ENCODE results near the gene MOB3B.
"Not testable (repeated sequence)": the region's sequence is repeated elsewhere in the genome, so short reads cannot be mapped to it uniquely, and the experiment has no call there.

Gene MOB3B

GRCh38 chr9:27476870-27477515, 52.6 kb downstream of the MOB3B start:
- ATAC-seq (replicated peaks; ENCODE audit: extremely low read depth, poor library complexity, severe bottlenecking) (no peak), DNase-seq (ENCODE audit: low spot score in 2 of 2) (no peak)
- Mint-ChIP-seq H3K9me3 (peaks cover 6% of the 10 kb centered on the region), H3K4me1 (no peaks in the 10 kb centered on the region), H3K27me3 (no peaks in the 10 kb centered on the region), H3K4me3 (no peak overlapping the region), H3K36me3 (ENCODE audit: insufficient read depth) (no peaks in the 10 kb centered on the region), H3K27ac (ENCODE audit: low read depth) (no peak overlapping the region)

DNA sequence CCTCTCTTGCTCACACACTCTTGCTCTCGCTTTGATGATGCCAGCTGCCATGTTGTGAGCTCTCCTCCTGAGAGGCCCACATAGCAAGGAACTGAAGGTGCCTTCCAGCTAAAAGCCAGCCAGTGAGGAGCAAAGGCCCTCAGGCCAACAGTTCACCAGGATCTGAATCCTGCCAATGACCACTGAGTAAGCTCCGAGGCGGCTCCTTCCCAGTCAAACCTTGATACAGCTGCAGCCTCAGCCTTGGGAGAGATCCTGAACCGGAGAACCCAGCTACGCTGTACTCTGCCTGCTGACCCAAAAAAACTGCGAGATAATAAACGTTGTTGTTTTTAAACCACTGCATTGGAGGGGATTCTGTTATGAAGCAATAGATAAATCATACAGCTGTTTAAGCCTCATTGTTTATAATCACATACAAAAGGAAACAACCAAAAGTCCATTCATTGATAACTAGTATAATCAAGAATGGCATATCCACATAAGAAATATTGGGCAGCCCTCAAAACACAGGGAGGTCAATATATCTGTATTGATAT, 54.5 kb downstream of the MOB3B start:
- Mint-ChIP-seq H3K27me3 (no peaks in the 10 kb centered on the region), H3K9me3 (peaks cover 6% of the 10 kb centered on the region), H3K36me3 (ENCODE audit: insufficient read depth) (no peaks in the 10 kb centered on the region), H3K4me1 (no peaks in the 10 kb centered on the region), H3K4me3 (no peak overlapping the region), H3K27ac (ENCODE audit: low read depth) (no peak overlapping the region)
- ATAC-seq (replicated peaks; ENCODE audit: extremely low read depth, poor library complexity, severe bottlenecking) = no peak
- DNase-seq (ENCODE audit: low spot score in 2 of 2) = no peak

GRCh38 chr9:27474305-27474704, 55.3 kb downstream of the MOB3B start:
- H3K9me3 Mint-ChIP-seq = peaks cover 6% of the 10 kb centered on the region
- H3K4me1 Mint-ChIP-seq = no peaks in the 10 kb centered on the region
- ATAC-seq (replicated peaks; ENCODE audit: extremely low read depth, poor library complexity, severe bottlenecking) = no peak
- no peaks in the 10 kb centered on the region for H3K27me3 Mint-ChIP-seq
- H3K4me3 Mint-ChIP-seq = no peak overlapping the region
- no peak overlapping the region for H3K27ac Mint-ChIP-seq (ENCODE audit: low read depth)
- H3K36me3 Mint-ChIP-seq (ENCODE audit: insufficient read depth) = no peaks in the 10 kb centered on the region
- no peak for DNase-seq (ENCODE audit: low spot score in 2 of 2)

DNA sequence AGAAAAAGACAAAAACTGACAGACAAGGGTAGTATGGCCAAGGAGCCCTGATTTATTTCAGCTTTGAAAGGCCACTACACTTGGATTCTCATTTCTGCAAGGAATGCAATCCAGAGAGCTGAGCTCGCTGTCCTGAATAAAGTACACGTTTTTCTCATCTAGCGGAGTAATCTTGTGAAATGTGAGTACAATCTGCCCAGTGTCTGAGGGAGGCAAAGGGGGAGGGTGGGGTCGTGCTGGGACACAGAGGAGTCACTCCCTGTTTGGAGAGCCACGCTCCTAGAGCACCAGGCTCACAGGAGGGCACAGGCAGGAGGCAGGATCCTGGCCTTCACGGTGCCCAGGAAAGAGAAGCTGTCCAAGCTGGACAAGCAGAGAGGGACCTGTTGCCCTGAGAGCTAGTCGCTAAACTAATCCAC, 56.5 kb downstream of the MOB3B start:
- H3K9me3 Mint-ChIP-seq = peaks cover under 1% of the 10 kb centered on the region
- no peaks in the 10 kb centered on the region for H3K27me3 Mint-ChIP-seq
- H3K27ac Mint-ChIP-seq (ENCODE audit: low read depth) = no peak overlapping the region
- no peaks in the 10 kb centered on the region for H3K36me3 Mint-ChIP-seq (ENCODE audit: insufficient read depth)
- no peak for DNase-seq (ENCODE audit: low spot score in 2 of 2)
- H3K4me1 Mint-ChIP-seq = no peaks in the 10 kb centered on the region
- no peak overlapping the region for H3K4me3 Mint-ChIP-seq
- no peak for ATAC-seq (replicated peaks; ENCODE audit: extremely low read depth, poor library complexity, severe bottlenecking)

DNA sequence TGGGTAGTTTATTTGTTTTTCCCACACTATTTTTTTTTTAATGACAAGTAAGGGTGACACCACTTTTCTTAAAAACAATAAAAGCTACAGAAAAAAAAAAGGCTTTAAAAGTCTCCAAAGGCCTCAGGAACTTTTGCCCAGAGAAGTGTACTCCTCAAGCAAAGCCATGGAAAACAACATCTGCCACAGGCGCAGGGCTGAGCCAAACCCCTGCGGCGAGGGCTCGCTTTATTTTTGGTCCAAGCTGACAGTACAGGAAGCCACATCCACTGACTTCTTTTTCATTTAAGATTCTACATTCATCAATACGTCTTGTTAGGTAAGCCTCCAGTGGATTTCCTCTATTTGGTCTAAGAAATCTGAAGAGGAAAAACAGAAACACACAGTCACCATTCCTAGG, 57.4 kb downstream of the MOB3B start:
- H3K27me3 Mint-ChIP-seq = no peaks in the 10 kb centered on the region
- no peak overlapping the region for H3K27ac Mint-ChIP-seq (ENCODE audit: low read depth)
- no peaks in the 10 kb centered on the region for H3K4me1 Mint-ChIP-seq
- no peaks in the 10 kb centered on the region for H3K9me3 Mint-ChIP-seq
- ATAC-seq (replicated peaks; ENCODE audit: extremely low read depth, poor library complexity, severe bottlenecking) (no peak), DNase-seq (ENCODE audit: low spot score in 2 of 2) (no peak)
- H3K36me3 Mint-ChIP-seq (ENCODE audit: insufficient read depth) = no peaks in the 10 kb centered on the region
- H3K4me3 Mint-ChIP-seq = no peak overlapping the region

- no peaks in the 10 kb centered on the region for H3K9me3 Mint-ChIP-seq
- H3K27me3 Mint-ChIP-seq = no peaks in the 10 kb centered on the region
- no peaks in the 10 kb centered on the region for H3K36me3 Mint-ChIP-seq (ENCODE audit: insufficient read depth)
- DNase-seq (ENCODE audit: low spot score in 2 of 2) = no peak
- no peak overlapping the region for H3K4me3 Mint-ChIP-seq
- no peak overlapping the region for H3K27ac Mint-ChIP-seq (ENCODE audit: low read depth)
- no peak for ATAC-seq (replicated peaks; ENCODE audit: extremely low read depth, poor library complexity, severe bottlenecking)
- no peaks in the 10 kb centered on the region for H3K4me1 Mint-ChIP-seq
These were observed 57.8 kb downstream of the MOB3B start for GRCh38 chr9:27471789-27472188.

DNA sequence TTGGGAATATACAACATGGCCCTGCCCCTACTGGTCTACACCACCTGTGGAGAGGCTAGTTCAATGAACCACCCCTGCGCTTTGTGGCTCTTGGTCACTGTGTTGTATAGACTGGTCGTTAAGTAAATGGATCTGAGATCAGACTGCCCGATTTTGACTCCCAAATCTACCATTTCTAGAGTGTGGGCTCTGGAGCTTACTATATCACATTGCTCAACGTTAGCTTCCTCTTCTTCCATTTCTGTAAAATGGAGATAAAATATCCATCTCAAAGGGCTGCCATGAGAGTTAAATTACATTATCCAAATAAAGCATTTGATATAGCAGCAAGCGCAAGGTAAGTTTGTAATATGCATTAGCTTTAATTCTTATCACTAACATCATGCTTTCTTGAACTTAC, 58.2 kb downstream of the MOB3B start:
- no peak for ATAC-seq (replicated peaks; ENCODE audit: extremely low read depth, poor library complexity, severe bottlenecking)
- H3K36me3 Mint-ChIP-seq (ENCODE audit: insufficient read depth) = no peaks in the 10 kb centered on the region
- H3K27ac Mint-ChIP-seq (ENCODE audit: low read depth) = no peak overlapping the region
- H3K4me3 Mint-ChIP-seq = no peak overlapping the region
- DNase-seq (ENCODE audit: low spot score in 2 of 2) = no peak
- no peaks in the 10 kb centered on the region for H3K4me1 Mint-ChIP-seq
- H3K27me3 Mint-ChIP-seq = no peaks in the 10 kb centered on the region
- H3K9me3 Mint-ChIP-seq = no peaks in the 10 kb centered on the region

DNA sequence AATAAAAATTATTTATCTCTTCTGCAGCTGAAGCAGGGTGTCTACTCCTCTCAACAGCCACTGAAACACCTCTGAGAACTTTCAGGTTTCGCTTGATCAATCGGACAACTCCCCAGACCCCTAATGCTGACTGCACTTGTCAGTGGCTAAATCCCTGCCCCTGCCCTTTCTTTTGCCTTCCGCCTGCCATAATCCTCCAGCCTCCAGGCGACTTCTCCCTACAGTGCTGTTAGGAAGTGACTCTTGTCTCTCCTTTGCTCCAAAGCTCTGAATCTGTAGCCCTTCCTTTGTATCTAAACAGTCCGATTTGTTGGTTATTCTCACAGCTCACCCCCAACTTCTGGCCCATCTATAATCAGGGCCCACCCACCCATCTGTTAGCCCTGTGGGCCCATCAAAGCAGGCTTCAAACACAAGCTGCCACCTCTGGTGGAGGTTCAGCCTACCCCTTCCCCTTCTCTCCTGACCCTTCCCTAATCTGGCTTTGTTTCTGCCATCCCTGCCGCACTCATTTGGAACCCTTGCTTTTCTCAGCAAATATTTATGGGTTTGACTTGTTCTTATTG, 59.2 kb downstream of the MOB3B start:
- no peak overlapping the region for H3K4me3 Mint-ChIP-seq
- DNase-seq (ENCODE audit: low spot score in 2 of 2) (no peak), ATAC-seq (replicated peaks; ENCODE audit: extremely low read depth, poor library complexity, severe bottlenecking) (no peak)
- H3K27ac Mint-ChIP-seq (ENCODE audit: low read depth) = no peak overlapping the region
- no peaks in the 10 kb centered on the region for H3K9me3 Mint-ChIP-seq
- H3K36me3 Mint-ChIP-seq (ENCODE audit: insufficient read depth) = no peaks in the 10 kb centered on the region
- H3K4me1 Mint-ChIP-seq = no peaks in the 10 kb centered on the region
- H3K27me3 Mint-ChIP-seq = no peaks in the 10 kb centered on the region

- H3K27ac Mint-ChIP-seq (ENCODE audit: low read depth) = no peak overlapping the region
- DNase-seq (ENCODE audit: low spot score in 2 of 2) = no peak
- H3K4me1 Mint-ChIP-seq = no peaks in the 10 kb centered on the region
- no peak for ATAC-seq (replicated peaks; ENCODE audit: extremely low read depth, poor library complexity, severe bottlenecking)
- H3K9me3 Mint-ChIP-seq = no peaks in the 10 kb centered on the region
- H3K36me3 Mint-ChIP-seq (ENCODE audit: insufficient read depth) = no peaks in the 10 kb centered on the region
- no peak overlapping the region for H3K4me3 Mint-ChIP-seq
- no peaks in the 10 kb centered on the region for H3K27me3 Mint-ChIP-seq
These were observed 60.1 kb downstream of the MOB3B start for GRCh38 chr9:27469550-27469949.

- no peaks in the 10 kb centered on the region for H3K4me1 Mint-ChIP-seq
- no peaks in the 10 kb centered on the region for H3K27me3 Mint-ChIP-seq
- no peaks in the 10 kb centered on the region for H3K36me3 Mint-ChIP-seq (ENCODE audit: insufficient read depth)
- no peaks in the 10 kb centered on the region for H3K9me3 Mint-ChIP-seq
- no peak overlapping the region for H3K4me3 Mint-ChIP-seq
- DNase-seq (ENCODE audit: low spot score in 2 of 2) = no peak
- H3K27ac Mint-ChIP-seq (ENCODE audit: low read depth) = no peak overlapping the region
- ATAC-seq (replicated peaks; ENCODE audit: extremely low read depth, poor library complexity, severe bottlenecking) = no peak
These were observed 61.0 kb downstream of the MOB3B start for GRCh38 chr9:27468462-27469110.

DNA sequence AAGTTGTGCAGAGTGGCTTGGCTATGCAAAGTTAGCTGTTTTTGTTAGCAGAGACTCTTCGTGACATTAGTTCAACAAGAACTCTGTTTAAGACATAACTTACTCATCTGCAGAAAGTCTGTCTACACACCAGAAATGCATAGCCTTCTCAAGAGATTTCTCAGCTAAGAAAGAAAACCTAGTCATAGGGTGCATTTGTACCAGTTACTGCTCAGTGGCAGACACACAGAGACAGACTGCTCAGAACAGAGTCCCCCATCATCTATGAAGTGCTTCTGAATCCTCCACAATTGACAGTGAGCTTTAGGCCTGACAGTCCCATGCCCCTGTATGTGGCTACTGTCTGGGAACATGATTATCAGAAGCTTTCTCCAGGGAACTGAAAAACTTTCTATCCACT, 61.6 kb downstream of the MOB3B start:
- H3K4me1 Mint-ChIP-seq = no peaks in the 10 kb centered on the region
- H3K36me3 Mint-ChIP-seq (ENCODE audit: insufficient read depth) = no peaks in the 10 kb centered on the region
- no peak overlapping the region for H3K4me3 Mint-ChIP-seq
- H3K27me3 Mint-ChIP-seq = no peaks in the 10 kb centered on the region
- no peak overlapping the region for H3K27ac Mint-ChIP-seq (ENCODE audit: low read depth)
- no peaks in the 10 kb centered on the region for H3K9me3 Mint-ChIP-seq
- ATAC-seq (replicated peaks; ENCODE audit: extremely low read depth, poor library complexity, severe bottlenecking) (no peak), DNase-seq (ENCODE audit: low spot score in 2 of 2) (no peak)

DNA sequence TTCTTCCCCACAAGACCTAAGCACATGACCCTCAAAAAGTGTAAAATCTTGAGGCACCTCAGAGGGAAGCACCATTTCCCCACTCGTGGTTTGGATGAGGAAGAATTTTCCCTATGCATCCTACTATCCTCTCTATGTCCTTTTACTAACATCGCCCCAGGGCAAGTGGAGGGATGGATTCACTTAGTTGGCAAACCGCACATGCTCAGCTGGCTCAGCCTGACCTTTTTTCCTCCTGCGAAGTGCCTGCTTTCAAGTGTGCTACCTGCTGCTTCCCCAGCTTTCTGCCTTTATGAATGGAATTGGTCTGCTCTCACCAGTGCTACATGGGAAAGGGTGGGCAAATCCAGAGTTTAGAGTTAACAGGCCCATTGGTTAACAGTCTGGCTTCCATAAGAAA, 62.1 kb downstream of the MOB3B start:
- Mint-ChIP-seq H3K36me3 (ENCODE audit: insufficient read depth) (no peaks in the 10 kb centered on the region), H3K27ac (ENCODE audit: low read depth) (no peak overlapping the region), H3K4me3 (no peak overlapping the region), H3K4me1 (no peaks in the 10 kb centered on the region), H3K27me3 (no peaks in the 10 kb centered on the region), H3K9me3 (no peaks in the 10 kb centered on the region)
- ATAC-seq (replicated peaks; ENCODE audit: extremely low read depth, poor library complexity, severe bottlenecking) (no peak), DNase-seq (ENCODE audit: low spot score in 2 of 2) (no peak)

DNA sequence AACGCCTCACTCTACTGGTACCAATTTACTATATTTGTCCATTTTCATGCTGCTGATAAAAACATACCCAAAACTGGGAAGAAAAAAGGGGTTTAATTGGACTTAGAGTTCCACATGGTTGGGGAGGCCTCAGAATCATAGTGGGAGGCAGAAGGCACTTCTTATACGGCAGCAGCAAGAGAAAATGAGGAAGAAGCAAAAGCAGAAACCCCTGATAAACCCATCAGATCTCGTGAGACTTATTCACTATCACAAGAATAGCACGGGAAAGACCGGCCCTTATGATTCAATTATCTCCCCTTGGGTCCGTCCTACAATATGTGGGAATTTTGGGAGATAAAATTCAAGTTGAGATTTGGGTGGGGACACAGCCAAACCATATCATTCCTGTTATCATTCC, 63.1 kb downstream of the MOB3B start:
- not testable (repeated sequence) for H3K4me1 Mint-ChIP-seq; H3K36me3 Mint-ChIP-seq (ENCODE audit: insufficient read depth); H3K27ac Mint-ChIP-seq (ENCODE audit: low read depth); DNase-seq (ENCODE audit: low spot score in 2 of 2); ATAC-seq (replicated peaks; ENCODE audit: extremely low read depth, poor library complexity, severe bottlenecking); H3K27me3 Mint-ChIP-seq; H3K9me3 Mint-ChIP-seq; H3K4me3 Mint-ChIP-seq

Data from central memory CD8-positive, alpha-beta T cell (primary cell).